ENCODE data around the gene PPP2R2C. TPM values are rescaled to one million over a fixed set of nuclear protein-coding genes. Genes with fewer than 3 reads are reported as not detected.

Gene PPP2R2C
- total and polyA plus RNA-seq, 2 of the 4 experiments (the other 2 are of a cell fraction): 0.03 TPM; not detected in 1

DNA sequence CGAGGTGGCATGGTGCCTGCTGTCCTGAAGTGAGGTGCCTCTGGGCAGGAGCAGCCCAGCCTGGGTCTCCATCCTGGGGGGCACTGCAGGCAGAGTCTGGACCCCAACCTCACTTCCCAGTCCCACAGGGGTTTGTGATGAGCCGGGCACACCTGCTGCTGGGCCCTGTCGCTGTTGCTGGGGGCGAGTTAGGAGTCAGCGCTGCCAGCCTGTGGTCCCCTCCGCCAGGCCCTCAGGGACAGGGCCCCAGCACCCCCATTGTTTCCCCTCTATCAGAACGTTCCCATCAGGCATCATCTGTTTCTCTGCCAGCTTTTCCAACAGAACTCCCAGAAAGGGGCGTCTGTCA is 179.3 kb downstream of the PPP2R2C start:
- Histone ChIP-seq H2BK5ac (ENCODE audit: low read depth, low read length, poor library complexity, severe bottlenecking) (no peak overlapping the region), H3K4me1 (ENCODE audit: control insufficient read depth, insufficient read depth, low read length) (no peaks in the 10 kb centered on the region), H4K91ac (ENCODE audit: insufficient read depth, low read depth, low read length) (no peak overlapping the region), H3K79me1 (ENCODE audit: low read depth in 1 of 2, low read length in 2 of 2) (no peaks in the 10 kb centered on the region), H2AK5ac (ENCODE audit: low read depth, low read length) (no peak overlapping the region), H3K18ac (ENCODE audit: low read depth, low read length) (no peak overlapping the region), H4K8ac (ENCODE audit: low read depth in 2 of 2, low read length in 2 of 2) (no peak overlapping the region), H3K14ac (replicated peaks; ENCODE audit: low read depth, low read length) (no peak overlapping the region), H3K36me3 (ENCODE audit: control insufficient read depth, insufficient read depth, low read length) (peaks cover 71% of the 10 kb centered on the region), H2BK120ac (ENCODE audit: low read depth, low read length) (no peak overlapping the region), H4K20me1 (ENCODE audit: insufficient read depth, low read length) (0 out of 2 replicates have a peak, but pooled peaks cover under 1% of the 10 kb centered on the region), H3K4me2 (ENCODE audit: low read depth, low read length) (no peak overlapping the region), H3K56ac (ENCODE audit: extremely low read depth, insufficient read depth, low read length) (no peak overlapping the region), H2BK15ac (ENCODE audit: low read depth, low read length) (no peak overlapping the region), H4K5ac (ENCODE audit: low read depth, low read length) (no peak overlapping the region), H3K4me3 (ENCODE audit: insufficient read depth, low read depth, low read length) (no peak overlapping the region), H2AFZ (replicated peaks; ENCODE audit: low read length, poor library complexity) (no peak overlapping the region), H3K9ac (ENCODE audit: low read depth, low read length) (no peak overlapping the region), H2BK20ac (ENCODE audit: low read depth, low read length) (no peak overlapping the region), H3K23ac (ENCODE audit: low read depth, low read length) (no peak overlapping the region), H2AK9ac (replicated peaks; ENCODE audit: low read depth, low read length, poor library complexity) (no peak overlapping the region), H3K27me3 (ENCODE audit: control insufficient read depth, insufficient read depth, low read length) (no peaks in the 10 kb centered on the region), H3K9me3 (ENCODE audit: control insufficient read depth, insufficient read depth, low read length) (no peaks in the 10 kb centered on the region), H3K9me1 (ENCODE audit: insufficient read depth, low read length) (peaks cover 3% of the 10 kb centered on the region; the same call in 1 of the 2 replicates), H3K27ac (ENCODE audit: insufficient read depth, low read length) (no peak overlapping the region), H3K4ac (ENCODE audit: low read depth, low read length) (no peak overlapping the region)
- TF ChIP-seq RFX5 (IDR thresholded peaks at IDR 0.05; ENCODE audit: low read depth, low read length) (no peak), CHD1 (IDR thresholded peaks at IDR 0.05; ENCODE audit: low read depth, low read length) (no peak), SMC3 (IDR thresholded peaks at IDR 0.05; ENCODE audit: low read depth, low read length) (no peak), RCOR1 (IDR thresholded peaks at IDR 0.05; ENCODE audit: insufficient replicate concordance, low read length) (no peak), FOS (IDR thresholded peaks at IDR 0.05; ENCODE audit: low read depth, low read length) (no peak), NFE2L2 (IDR thresholded peaks at IDR 0.05; ENCODE audit: low read depth, low read length) (no peak), USF2 (IDR thresholded peaks at IDR 0.05; ENCODE audit: low read depth, low read length) (no peak), CEBPB (IDR thresholded peaks at IDR 0.05; ENCODE audit: low read depth, low read length) (no peak), RAD21 (IDR thresholded peaks at IDR 0.05; ENCODE audit: low read length) (no peak), BHLHE40 (IDR thresholded peaks at IDR 0.05; ENCODE audit: low read depth, low read length) (no peak), POLR2A (IDR thresholded peaks at IDR 0.05; ENCODE audit: low read depth, low read length) (no peak), MAFK (IDR thresholded peaks at IDR 0.05; ENCODE audit: low read depth, low read length) (no peak), MAZ (IDR thresholded peaks at IDR 0.05; ENCODE audit: borderline replicate concordance, low read depth, low read length) (no peak), MXI1 (IDR thresholded peaks at IDR 0.05; ENCODE audit: borderline replicate concordance, low read depth, low read length) (no peak)
- TF ChIP-seq, protein P1, sequence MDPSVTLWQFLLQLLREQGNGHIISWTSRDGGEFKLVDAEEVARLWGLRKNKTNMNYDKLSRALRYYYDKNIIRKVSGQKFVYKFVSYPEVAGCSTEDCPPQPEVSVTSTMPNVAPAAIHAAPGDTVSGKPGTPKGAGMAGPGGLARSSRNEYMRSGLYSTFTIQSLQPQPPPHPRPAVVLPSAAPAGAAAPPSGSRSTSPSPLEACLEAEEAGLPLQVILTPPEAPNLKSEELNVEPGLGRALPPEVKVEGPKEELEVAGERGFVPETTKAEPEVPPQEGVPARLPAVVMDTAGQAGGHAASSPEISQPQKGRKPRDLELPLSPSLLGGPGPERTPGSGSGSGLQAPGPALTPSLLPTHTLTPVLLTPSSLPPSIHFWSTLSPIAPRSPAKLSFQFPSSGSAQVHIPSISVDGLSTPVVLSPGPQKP (IDR thresholded peaks at IDR 0.05; ENCODE audit: borderline replicate concordance, low read depth, low read length): no peak
- TF ChIP-seq, protein P2, sequence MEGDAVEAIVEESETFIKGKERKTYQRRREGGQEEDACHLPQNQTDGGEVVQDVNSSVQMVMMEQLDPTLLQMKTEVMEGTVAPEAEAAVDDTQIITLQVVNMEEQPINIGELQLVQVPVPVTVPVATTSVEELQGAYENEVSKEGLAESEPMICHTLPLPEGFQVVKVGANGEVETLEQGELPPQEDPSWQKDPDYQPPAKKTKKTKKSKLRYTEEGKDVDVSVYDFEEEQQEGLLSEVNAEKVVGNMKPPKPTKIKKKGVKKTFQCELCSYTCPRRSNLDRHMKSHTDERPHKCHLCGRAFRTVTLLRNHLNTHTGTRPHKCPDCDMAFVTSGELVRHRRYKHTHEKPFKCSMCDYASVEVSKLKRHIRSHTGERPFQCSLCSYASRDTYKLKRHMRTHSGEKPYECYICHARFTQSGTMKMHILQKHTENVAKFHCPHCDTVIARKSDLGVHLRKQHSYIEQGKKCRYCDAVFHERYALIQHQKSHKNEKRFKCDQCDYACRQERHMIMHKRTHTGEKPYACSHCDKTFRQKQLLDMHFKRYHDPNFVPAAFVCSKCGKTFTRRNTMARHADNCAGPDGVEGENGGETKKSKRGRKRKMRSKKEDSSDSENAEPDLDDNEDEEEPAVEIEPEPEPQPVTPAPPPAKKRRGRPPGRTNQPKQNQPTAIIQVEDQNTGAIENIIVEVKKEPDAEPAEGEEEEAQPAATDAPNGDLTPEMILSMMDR (conservative IDR thresholded peaks at IDR 0.05; ENCODE audit: low read depth, low read length): no peak
- dilution Hi-C loops (cut with HindIII; ENCODE audit: low sequenced_read_pairs, unreplicated experiment) (no loop called here), in situ Hi-C loops (cut with MboI; ENCODE audit: low sequenced_read_pairs) (no loop called here), intact Hi-C loops (cut with micrococcal nuclease) (no loop called here)
- BruUV-seq (replicated peaks): no TSS peak
- ChIA-PET POLR2A (ENCODE audit: unreplicated experiment) (no interaction called here), CTCF (no interaction called here)
- 80% methylated on average over 3 of the region's 8 CpGs; no CpG with 5 or more reads in 1 of the 2 experiments for WGBS, 2 experiments (ENCODE audit: extremely low coverage in 2 of 2, insufficient read length in 1 of 2)
- no peak for ATAC-seq (ENCODE audit: low read depth)
- no peak for DNase-seq

All from IMR-90 (cell line).